Tibial nerve (tissue), 4 donors: ENCODE measurements around the gene AGPAT2. TPM values are rescaled to one million over a fixed set of nuclear protein-coding genes. Genes with fewer than 3 reads are reported as not detected.

Experiments used
- DNase-seq, 2 donors: peaks; one replicate each; pipeline ENCODE4 v3.0.0-alpha.2; 2019; ENCODE audit warnings: low spot score in 2 of 2
- H3K27ac ChIP-seq, 4 donors: fragments of 200-600 bp; sonication (generic) in 3 of 4; one replicate each; pipeline ENCODE4 v1.5.1; 2017 to 2019; ENCODE audit warnings: mild to moderate bottlenecking in 1 of 4
- H3K27me3 ChIP-seq, 2 donors: fragments of 200-600 bp; sonication (generic) in 1 of 2; one replicate each; pipeline versions ENCODE4 v1.5.1 to v1.6.0; 2017 to 2019
- H3K36me3 ChIP-seq, 3 donors: fragments of 200-600 bp; sonication (generic); one replicate each; pipeline ENCODE4 v1.5.1; 2018 to 2019
- H3K4me1 ChIP-seq, 4 donors: fragments of 200-600 bp; sonication (generic) in 3 of 4; one replicate each; pipeline ENCODE4 v1.5.1; 2017 to 2019
- H3K4me3 ChIP-seq, 4 donors: fragments of 200-600 bp; sonication (generic) in 3 of 4; one replicate each; pipeline ENCODE4 v1.5.1; 2017 to 2019; ENCODE audit warnings: mild to moderate bottlenecking in 1 of 4, moderate library complexity in 1 of 4
- H3K9me3 ChIP-seq, 4 donors: fragments of 200-600 bp; sonication (generic) in 3 of 4; one replicate each; pipeline ENCODE4 v1.5.1; 2017 to 2019
- EP300 ChIP-seq, 2 donors: sonication (generic); formaldehyde crosslinking; IDR thresholded peaks; one replicate each; pipeline ENCODE4 v1.6.1; 2017; ENCODE audit warnings: antibody characterized with exemption in 2 of 2, mild to moderate bottlenecking in 1 of 2
- POLR2A ChIP-seq, 2 donors: fragments of 450-650 bp; IDR thresholded peaks; one replicate each; pipeline ENCODE4 v1.6.1; 2017; ENCODE audit warnings: antibody characterized with exemption in 2 of 2, mild to moderate bottlenecking in 2 of 2, moderate library complexity in 2 of 2
- WGBS, 2 donors: methylation state at CpG; one replicate each; pipeline ENCODE4 v1.1.5; 2018; 5-methylcytosine and 5-hydroxymethylcytosine counted together
- total RNA-seq, 4 donors: library from RNA; depleted of rRNA; stranded (reverse); fragments of >200 nt; gene quantifications; one replicate each; pipeline ENCODE4 v1.1.0, GENCODE V29; 2016
- TF ChIP-seq, protein P1 (sequence below), 5 experiments: fragments of 200-600 bp in 3 of 5; fragments of 450-650 bp in 2 of 5; sonication (generic) in 3 of 5; IDR thresholded peaks; one replicate each; pipeline ENCODE4 v1.5.1; 2016 to 2019; ENCODE audit warnings: antibody characterized with exemption in 5 of 5, mild to moderate bottlenecking in 3 of 5, moderate library complexity in 2 of 5

The AGPAT2 gene
- total RNA-seq, 4 donors from 2014 or later: 79.6 to 292 (median 151) TPM

DNA sequence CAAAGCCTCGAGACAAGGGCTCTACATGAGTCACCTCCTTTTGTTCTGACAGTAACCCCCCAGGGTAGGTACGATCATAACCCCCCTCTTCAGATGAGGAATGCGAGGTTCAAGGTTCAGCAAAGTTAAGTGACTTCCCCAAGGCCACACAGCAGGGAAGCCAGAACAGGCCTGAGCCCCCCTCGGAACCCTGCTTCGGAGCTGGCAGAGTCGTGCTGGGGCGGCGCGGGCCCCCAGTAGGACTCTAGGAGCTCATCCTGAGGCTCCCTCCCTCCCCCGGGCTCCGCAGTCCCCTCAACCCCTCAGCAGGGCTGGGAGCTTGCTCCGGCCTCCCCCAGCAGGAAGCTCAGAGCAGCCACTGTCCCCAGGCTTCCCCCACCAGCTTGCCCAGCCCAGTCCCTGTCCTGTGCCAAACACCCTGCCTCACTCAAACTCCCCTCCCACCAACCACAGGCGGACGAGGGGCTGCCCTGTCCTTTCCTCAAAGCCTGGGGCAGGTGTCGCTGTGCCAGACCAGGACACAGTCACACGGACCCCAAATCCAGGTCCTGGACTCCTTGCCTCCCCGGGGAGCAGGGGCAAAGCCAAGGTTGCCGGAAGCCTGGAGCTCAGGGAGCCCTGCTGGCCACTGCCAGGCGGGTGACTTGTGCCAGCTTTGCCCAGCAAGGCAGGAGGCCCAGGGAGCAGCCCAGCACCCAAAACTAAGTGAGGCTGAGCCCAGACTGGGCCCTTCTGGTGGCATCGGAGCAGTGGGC lies 5.1 kb downstream of the AGPAT2 start:
- no peak overlapping the region for H3K27ac ChIP-seq
- 90 to 91% methylated on average over 14 to 18 of the region's 20 CpGs for WGBS, 2 donors
- peaks cover 0 to 26% (median 14%) of the 10 kb centered on the region in 4 donors for H3K4me1 ChIP-seq
- no peak overlapping the region for H3K4me3 ChIP-seq
- TF ChIP-seq POLR2A (IDR thresholded peaks at IDR 0.05): no peak
- no peak for TF ChIP-seq EP300 (IDR thresholded peaks at IDR 0.05)
- TF ChIP-seq, protein P1, sequence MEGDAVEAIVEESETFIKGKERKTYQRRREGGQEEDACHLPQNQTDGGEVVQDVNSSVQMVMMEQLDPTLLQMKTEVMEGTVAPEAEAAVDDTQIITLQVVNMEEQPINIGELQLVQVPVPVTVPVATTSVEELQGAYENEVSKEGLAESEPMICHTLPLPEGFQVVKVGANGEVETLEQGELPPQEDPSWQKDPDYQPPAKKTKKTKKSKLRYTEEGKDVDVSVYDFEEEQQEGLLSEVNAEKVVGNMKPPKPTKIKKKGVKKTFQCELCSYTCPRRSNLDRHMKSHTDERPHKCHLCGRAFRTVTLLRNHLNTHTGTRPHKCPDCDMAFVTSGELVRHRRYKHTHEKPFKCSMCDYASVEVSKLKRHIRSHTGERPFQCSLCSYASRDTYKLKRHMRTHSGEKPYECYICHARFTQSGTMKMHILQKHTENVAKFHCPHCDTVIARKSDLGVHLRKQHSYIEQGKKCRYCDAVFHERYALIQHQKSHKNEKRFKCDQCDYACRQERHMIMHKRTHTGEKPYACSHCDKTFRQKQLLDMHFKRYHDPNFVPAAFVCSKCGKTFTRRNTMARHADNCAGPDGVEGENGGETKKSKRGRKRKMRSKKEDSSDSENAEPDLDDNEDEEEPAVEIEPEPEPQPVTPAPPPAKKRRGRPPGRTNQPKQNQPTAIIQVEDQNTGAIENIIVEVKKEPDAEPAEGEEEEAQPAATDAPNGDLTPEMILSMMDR (IDR thresholded peaks at IDR 0.05): no peak
- no peaks in the 10 kb centered on the region for H3K27me3 ChIP-seq
- H3K36me3 ChIP-seq: peaks cover 0 to 5% (median 0%) of the 10 kb centered on the region in 3 donors
- no peak for DNase-seq
- no peaks in the 10 kb centered on the region for H3K9me3 ChIP-seq

DNA sequence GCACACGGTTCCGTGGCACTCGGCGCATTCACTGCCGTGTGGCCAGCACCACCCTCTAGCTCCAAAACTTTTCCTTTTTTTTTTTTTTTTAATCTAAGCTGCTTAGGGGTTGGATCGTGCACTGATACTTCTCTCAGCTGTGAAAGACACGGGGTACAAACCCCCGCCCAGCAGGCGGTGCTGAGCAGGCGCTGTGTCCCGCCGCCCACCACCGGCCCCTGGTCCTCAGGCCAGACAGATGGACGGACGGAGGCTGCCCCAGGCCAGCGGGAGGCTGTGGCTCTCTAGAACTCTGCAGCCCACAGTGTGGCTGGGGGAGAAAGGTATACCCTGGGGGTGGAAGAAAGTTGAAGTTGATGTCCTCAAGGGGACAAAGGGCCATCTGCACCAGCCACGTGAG lies 6.2 kb downstream of the AGPAT2 start:
- no peak for DNase-seq
- H3K4me1 ChIP-seq: peaks cover 0 to 19% (median 8%) of the 10 kb centered on the region in 4 donors
- peaks cover 0 to 16% (median 0%) of the 10 kb centered on the region in 3 donors for H3K36me3 ChIP-seq
- WGBS, 2 donors: 89% methylated on average over 17 of the region's 17 CpGs
- H3K27me3 ChIP-seq: no peaks in the 10 kb centered on the region
- no peaks in the 10 kb centered on the region for H3K9me3 ChIP-seq
- TF ChIP-seq, protein P1 (IDR thresholded peaks at IDR 0.05): no peak
- no peak for TF ChIP-seq POLR2A (IDR thresholded peaks at IDR 0.05)
- TF ChIP-seq EP300 (IDR thresholded peaks at IDR 0.05): no peak
- no peak overlapping the region for H3K4me3 ChIP-seq
- no peak overlapping the region for H3K27ac ChIP-seq

GRCh38 chr9:136679431-136679941 lies 7.8 kb downstream of the AGPAT2 start:
- 73 to 79% methylated on average over 22 of the region's 22 CpGs for WGBS, 2 donors
- Histone ChIP-seq H3K27ac (peak overlapping the region in 2 of 4 donors; percentile 34 to 48), H3K36me3 (peaks cover 0 to 29% (median 0%) of the 10 kb centered on the region in 3 donors), H3K4me1 (peaks cover 0 to 4% (median 0%) of the 10 kb centered on the region in 4 donors), H3K27me3 (no peaks in the 10 kb centered on the region), H3K9me3 (no peaks in the 10 kb centered on the region), H3K4me3 (no peak overlapping the region)
- TF ChIP-seq, protein P1 (IDR thresholded peaks at IDR 0.05): no peak
- TF ChIP-seq POLR2A (IDR thresholded peaks at IDR 0.05) (no peak), EP300 (IDR thresholded peaks at IDR 0.05) (peak in 1 of 2 donors; percentile 32)
- DNase-seq: peak in 1 of 2 donors; percentile 38

GRCh38 chr9:136678624-136679023 lies 8.6 kb downstream of the AGPAT2 start:
- Histone ChIP-seq H3K36me3 (peaks cover 0 to 38% (median 0%) of the 10 kb centered on the region in 3 donors), H3K4me3 (no peak overlapping the region), H3K4me1 (peaks cover 0 to 3% (median 0%) of the 10 kb centered on the region in 4 donors), H3K9me3 (no peaks in the 10 kb centered on the region), H3K27me3 (no peaks in the 10 kb centered on the region), H3K27ac (no peak overlapping the region)
- no peak for TF ChIP-seq EP300 (IDR thresholded peaks at IDR 0.05)
- TF ChIP-seq, protein P1 (IDR thresholded peaks at IDR 0.05): no peak
- 62 to 66% methylated on average over 6 of the region's 6 CpGs for WGBS, 2 donors
- DNase-seq: no peak

- TF ChIP-seq, protein P1 (IDR thresholded peaks at IDR 0.05): no peak
- TF ChIP-seq EP300 (IDR thresholded peaks at IDR 0.05): no peak
- no peak for TF ChIP-seq POLR2A (IDR thresholded peaks at IDR 0.05)
- WGBS, 2 donors: 82 to 90% methylated on average over 11 to 14 of the region's 15 CpGs
- Histone ChIP-seq H3K4me1 (peaks cover 0 to 3% (median 0%) of the 10 kb centered on the region in 4 donors), H3K9me3 (no peaks in the 10 kb centered on the region), H3K4me3 (no peak overlapping the region), H3K27me3 (no peaks in the 10 kb centered on the region), H3K27ac (no peak overlapping the region), H3K36me3 (peaks cover 0 to 44% (median 0%) of the 10 kb centered on the region in 3 donors)
- no peak for DNase-seq
Observed at GRCh38 chr9:136678034-136678433, 9.2 kb downstream of the AGPAT2 start.
